ENCODE data around the gene TIMM50.

The TIMM50 gene

GRCh38 chr19:39539165-39539517, 58.5 kb downstream of the TIMM50 start:
- DNase-seq, result peak; percentile 45

GRCh38 chr19:39539518-39540332, 59.1 kb downstream of the TIMM50 start, which contains the start of gene EID2:
Gene EID2, minus strand, starts transcription at chr19:39540161. Its CDS starts 82 bp downstream, at chr19:39540079.
- peak; percentile 90 for DNase-seq

- no peak for DNase-seq
Measured at GRCh38 chr19:39540333-39540673, 59.7 kb downstream of the TIMM50 start.
